ENCODE results near the gene NELFA. TPM values are rescaled to one million over a fixed set of nuclear protein-coding genes. Genes with fewer than 3 reads are reported as not detected.
"Not testable (repeated sequence)": the region's sequence is repeated elsewhere in the genome, so short reads cannot be mapped to it uniquely, and the experiment has no call there.

Gene NELFA
- total RNA-seq, 1 experiment from 2014 or later, result 58.3 TPM

DNA sequence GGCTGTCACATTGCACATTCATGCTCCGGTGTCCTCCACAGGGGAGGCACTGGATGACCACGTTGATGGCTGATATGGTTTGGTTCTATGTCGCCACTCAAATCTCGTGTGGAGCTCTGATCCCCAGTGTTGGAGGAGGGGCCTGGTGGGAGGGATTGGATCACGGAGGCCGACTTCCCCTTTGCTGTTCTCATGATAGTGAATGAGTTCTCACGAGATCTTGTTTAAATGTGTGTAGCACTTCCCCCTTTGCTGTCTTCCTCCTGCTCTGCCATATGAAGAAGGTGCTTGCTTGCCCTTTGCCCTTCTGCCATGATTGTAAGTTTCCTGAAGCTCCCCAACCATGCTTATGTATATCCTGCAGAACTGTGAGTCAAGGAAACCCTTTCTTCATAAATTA lies 28.1 kb upstream of the NELFA start:
- Histone ChIP-seq H3K36me3 (ENCODE audit: insufficient read depth, low read length, poor library complexity, severe bottlenecking) (no peaks in the 10 kb centered on the region), H3K27ac (ENCODE audit: low read depth, low read length, poor library complexity, severe bottlenecking) (no peak overlapping the region), H3K4me3 (ENCODE audit: low read depth, low read length, poor library complexity, severe bottlenecking) (no peak overlapping the region), H3K9me3 (ENCODE audit: low read depth, low read length, poor library complexity, severe bottlenecking) (no peaks in the 10 kb centered on the region), H3K4me1 (ENCODE audit: insufficient read depth, low read length, poor library complexity, severe bottlenecking) (peaks cover 6% of the 10 kb centered on the region), H3K27me3 (replicated peaks; ENCODE audit: insufficient read depth, low read depth, low read length, poor library complexity) (peaks cover 35% of the 10 kb centered on the region)
- intact Hi-C loops (cut with micrococcal nuclease; ENCODE audit: unreplicated experiment), result no loop called here
- ChIA-PET CTCF (no interaction called here), POLR2A (ENCODE audit: low non-redundant PET) (no interaction called here)
- no TSS peak for BruUV-seq (replicated peaks)
- no peak for TF ChIP-seq EZH2 (IDR thresholded peaks at IDR 0.05; ENCODE audit: borderline replicate concordance, low read depth, low read length, poor library complexity, severe bottlenecking)
- TF ChIP-seq, protein P1, sequence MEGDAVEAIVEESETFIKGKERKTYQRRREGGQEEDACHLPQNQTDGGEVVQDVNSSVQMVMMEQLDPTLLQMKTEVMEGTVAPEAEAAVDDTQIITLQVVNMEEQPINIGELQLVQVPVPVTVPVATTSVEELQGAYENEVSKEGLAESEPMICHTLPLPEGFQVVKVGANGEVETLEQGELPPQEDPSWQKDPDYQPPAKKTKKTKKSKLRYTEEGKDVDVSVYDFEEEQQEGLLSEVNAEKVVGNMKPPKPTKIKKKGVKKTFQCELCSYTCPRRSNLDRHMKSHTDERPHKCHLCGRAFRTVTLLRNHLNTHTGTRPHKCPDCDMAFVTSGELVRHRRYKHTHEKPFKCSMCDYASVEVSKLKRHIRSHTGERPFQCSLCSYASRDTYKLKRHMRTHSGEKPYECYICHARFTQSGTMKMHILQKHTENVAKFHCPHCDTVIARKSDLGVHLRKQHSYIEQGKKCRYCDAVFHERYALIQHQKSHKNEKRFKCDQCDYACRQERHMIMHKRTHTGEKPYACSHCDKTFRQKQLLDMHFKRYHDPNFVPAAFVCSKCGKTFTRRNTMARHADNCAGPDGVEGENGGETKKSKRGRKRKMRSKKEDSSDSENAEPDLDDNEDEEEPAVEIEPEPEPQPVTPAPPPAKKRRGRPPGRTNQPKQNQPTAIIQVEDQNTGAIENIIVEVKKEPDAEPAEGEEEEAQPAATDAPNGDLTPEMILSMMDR (conservative IDR thresholded peaks at IDR 0.05; ENCODE audit: low read depth, low read length), result no peak
- DNase-seq (ENCODE audit: low spot score), result no peak

DNA sequence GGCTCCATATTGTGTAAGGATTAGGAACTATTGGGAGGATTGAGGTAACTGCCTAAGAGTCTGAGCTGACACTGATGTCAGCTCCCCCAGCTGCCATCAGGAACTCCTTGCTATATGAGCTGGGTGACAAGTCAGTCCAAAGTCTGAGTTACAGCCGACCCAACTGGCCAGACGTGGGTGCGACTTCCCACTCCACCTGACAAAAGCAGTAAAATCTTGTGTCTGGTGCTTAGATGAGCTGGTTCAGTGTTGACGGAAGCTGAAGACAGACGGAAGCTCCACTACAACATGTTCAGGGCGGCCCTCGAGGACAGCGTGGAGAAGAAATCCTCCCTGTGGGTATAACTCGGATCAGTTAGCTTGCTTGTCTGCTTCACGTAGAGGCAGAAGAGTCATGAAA lies 27.6 kb upstream of the NELFA start:
- CTCF ChIA-PET, result no interaction called here
- H3K4me3 ChIP-seq (ENCODE audit: low read depth, low read length, poor library complexity, severe bottlenecking), result no peak overlapping the region
- H3K9me3 ChIP-seq (ENCODE audit: low read depth, low read length, poor library complexity, severe bottlenecking), result no peaks in the 10 kb centered on the region
- DNase-seq (ENCODE audit: low spot score), result no peak
- no TSS peak for BruUV-seq (replicated peaks)
- H3K27ac ChIP-seq (ENCODE audit: low read depth, low read length, poor library complexity, severe bottlenecking), result no peak overlapping the region
- intact Hi-C loops (cut with micrococcal nuclease; ENCODE audit: unreplicated experiment), result no loop called here
- no peak for TF ChIP-seq EZH2 (IDR thresholded peaks at IDR 0.05; ENCODE audit: borderline replicate concordance, low read depth, low read length, poor library complexity, severe bottlenecking)
- TF ChIP-seq, protein P1 (conservative IDR thresholded peaks at IDR 0.05; ENCODE audit: low read depth, low read length), result no peak
- no peaks in the 10 kb centered on the region for H3K36me3 ChIP-seq (ENCODE audit: insufficient read depth, low read length, poor library complexity, severe bottlenecking)
- peaks cover 4% of the 10 kb centered on the region for H3K4me1 ChIP-seq (ENCODE audit: insufficient read depth, low read length, poor library complexity, severe bottlenecking)
- POLR2A ChIA-PET (ENCODE audit: low non-redundant PET), result no interaction called here
- H3K27me3 ChIP-seq (replicated peaks; ENCODE audit: insufficient read depth, low read depth, low read length, poor library complexity), result peaks cover 31% of the 10 kb centered on the region

DNA sequence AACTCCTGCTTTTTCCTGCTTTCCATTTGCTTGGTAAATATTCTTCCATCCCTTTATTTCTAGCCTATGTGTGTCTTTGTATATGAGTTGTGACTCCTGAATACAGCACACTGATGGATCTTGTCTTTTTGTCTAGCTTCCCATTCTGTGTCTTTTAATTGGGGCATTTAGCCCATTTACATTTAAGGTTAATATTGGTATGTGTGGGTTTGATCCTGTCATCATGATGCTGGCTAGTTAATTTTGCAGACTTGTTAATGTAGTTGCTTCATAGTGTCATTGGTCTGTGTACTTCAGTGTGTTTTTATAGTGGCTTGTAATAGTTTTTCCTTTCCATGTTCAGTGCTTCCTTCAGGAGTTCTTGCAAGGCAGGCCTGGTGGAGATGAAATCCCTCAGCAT lies 22.4 kb upstream of the NELFA start:
- H3K4me1 ChIP-seq (ENCODE audit: insufficient read depth, low read length, poor library complexity, severe bottlenecking); H3K36me3 ChIP-seq (ENCODE audit: insufficient read depth, low read length, poor library complexity, severe bottlenecking); H3K27me3 ChIP-seq (replicated peaks; ENCODE audit: insufficient read depth, low read depth, low read length, poor library complexity); H3K4me3 ChIP-seq (ENCODE audit: low read depth, low read length, poor library complexity, severe bottlenecking); DNase-seq (ENCODE audit: low spot score); H3K9me3 ChIP-seq (ENCODE audit: low read depth, low read length, poor library complexity, severe bottlenecking); BruUV-seq (replicated peaks); intact Hi-C loops (cut with micrococcal nuclease; ENCODE audit: unreplicated experiment); H3K27ac ChIP-seq (ENCODE audit: low read depth, low read length, poor library complexity, severe bottlenecking); CTCF ChIA-PET; POLR2A ChIA-PET (ENCODE audit: low non-redundant PET): not testable (repeated sequence)

DNA sequence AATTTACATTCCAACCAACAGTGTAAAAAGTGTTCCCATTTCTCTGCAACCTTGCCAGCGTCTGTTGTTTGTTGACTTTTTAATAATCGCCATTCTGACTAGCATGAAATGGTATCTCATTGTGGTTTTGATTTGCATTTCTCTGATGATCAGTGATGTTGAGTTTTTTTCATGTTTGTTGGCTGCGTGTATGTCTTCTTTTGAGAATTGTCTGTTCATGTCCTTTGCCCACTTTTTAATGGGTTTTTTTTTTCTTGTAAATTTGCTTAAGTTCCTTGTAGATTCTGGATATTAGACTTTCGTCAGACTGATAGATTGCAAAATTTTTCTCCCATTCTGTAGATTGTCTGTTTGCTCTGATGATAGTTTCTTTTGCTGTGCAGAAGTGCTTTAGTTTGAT lies 18.3 kb upstream of the NELFA start:
- DNase-seq (ENCODE audit: low spot score); H3K9me3 ChIP-seq (ENCODE audit: low read depth, low read length, poor library complexity, severe bottlenecking); intact Hi-C loops (cut with micrococcal nuclease; ENCODE audit: unreplicated experiment); POLR2A ChIA-PET (ENCODE audit: low non-redundant PET); H3K4me1 ChIP-seq (ENCODE audit: insufficient read depth, low read length, poor library complexity, severe bottlenecking); CTCF ChIA-PET; H3K36me3 ChIP-seq (ENCODE audit: insufficient read depth, low read length, poor library complexity, severe bottlenecking); H3K4me3 ChIP-seq (ENCODE audit: low read depth, low read length, poor library complexity, severe bottlenecking); H3K27ac ChIP-seq (ENCODE audit: low read depth, low read length, poor library complexity, severe bottlenecking); BruUV-seq (replicated peaks); H3K27me3 ChIP-seq (replicated peaks; ENCODE audit: insufficient read depth, low read depth, low read length, poor library complexity): not testable (repeated sequence)
